Smooth muscle cell (in vitro differentiated cells): ENCODE results near the gene CRB1. TPM values are rescaled to one million over a fixed set of nuclear protein-coding genes. Genes with fewer than 3 reads are reported as not detected.

Experiments
- DNase-seq: peaks from one replicate; lab custom pipeline; 2025; ENCODE audit not compliant: unreplicated experiment; lab: John Stamatoyannopoulos, UW
- H2AFZ ChIP-seq: fragments of 200-600 bp; sonication (generic); 2 replicates; pipeline ENCODE4 v1.6.0; 2016; ENCODE audit warnings: antibody characterized with exemption, low read depth, mild to moderate bottlenecking
- H3F3A ChIP-seq: fragments of 200-600 bp; sonication (generic); 2 replicates; pipeline ENCODE4 v1.6.0; 2017; ENCODE audit warnings: antibody characterized with exemption, low read depth
- H3K27ac ChIP-seq: fragments of 200-600 bp; sonication (generic); 2 replicates; pipeline ENCODE4 v1.5.1; 2016; ENCODE audit warnings: low read depth, mild to moderate bottlenecking
- H3K27me3 ChIP-seq: fragments of 200-600 bp; sonication (generic); 2 replicates; pipeline ENCODE4 v1.6.1; 2016; ENCODE audit warnings: low read depth, mild to moderate bottlenecking
- H3K36me3 ChIP-seq: fragments of 200-600 bp; sonication (generic); 2 replicates; pipeline ENCODE4 v1.5.1; 2016; ENCODE audit warnings: low read depth
- H3K4me1 ChIP-seq: fragments of 200-600 bp; sonication (generic); 2 replicates; pipeline ENCODE4 v1.5.1; 2016; ENCODE audit warnings: low read depth
- H3K4me2 ChIP-seq: fragments of 200-600 bp; sonication (generic); 2 replicates; pipeline ENCODE4 v1.6.0; 2016; ENCODE audit warnings: mild to moderate bottlenecking
- H3K4me3 ChIP-seq: fragments of 200-600 bp; sonication (generic); 2 replicates; pipeline ENCODE4 v1.5.1; 2016; ENCODE audit warnings: mild to moderate bottlenecking
- H3K79me2 ChIP-seq: fragments of 200-600 bp; sonication (generic); 2 replicates; pipeline ENCODE4 v1.6.0; 2016; ENCODE audit warnings: low read depth, mild to moderate bottlenecking
- H3K9ac ChIP-seq: fragments of 200-600 bp; sonication (generic); 2 replicates; pipeline ENCODE4 v1.6.0; 2016; ENCODE audit warnings: low read depth
- H3K9me3 ChIP-seq: fragments of 200-600 bp; sonication (generic); replicated peaks from 2 replicates; pipeline ENCODE4 v1.5.1; 2016; ENCODE audit warnings: low read depth
- H4K20me1 ChIP-seq: fragments of 200-600 bp; sonication (generic); 2 replicates; pipeline ENCODE4 v1.6.0; 2016; ENCODE audit warnings: low read depth
- CTCF ChIP-seq: fragments of 200-600 bp; sonication (generic); IDR thresholded peaks from 2 replicates; pipeline ENCODE4 v1.5.1; 2017; ENCODE audit warnings: borderline replicate concordance, mild to moderate bottlenecking, antibody characterized with exemption; ENCODE audit not compliant: insufficient read depth, poor library complexity, severe bottlenecking
- WGBS: methylation state at CpG from one replicate; pipeline ENCODE4 v1.1.7; 2016; ENCODE audit warnings: low lambda C conversion rate; 5-methylcytosine and 5-hydroxymethylcytosine counted together
- polyA plus RNA-seq: library from polyadenylated mRNA; unstranded; fragments of >200 nt; fragmentation: Nextera tagmentation; extraction: Ambion mirVana; gene quantifications from 2 replicates; pipeline ENCODE4 v1.2.1, GENCODE V29; 2016
- total RNA-seq: library from RNA; depleted of rRNA; stranded (reverse); fragments of >200 nt; gene quantifications from 2 replicates; pipeline ENCODE4 v1.2.3, GENCODE V29; 2014

CRB1 gene
- total and polyA plus RNA-seq, 2 experiments from 2014 or later, result under 0.01 TPM; not detected in 1

- no peak overlapping the region for H3K4me3 ChIP-seq
- no peaks in the 10 kb centered on the region for H3K36me3 ChIP-seq
- H3K9me3 ChIP-seq, result no peaks in the 10 kb centered on the region
- H3F3A ChIP-seq, result no peaks in the 10 kb centered on the region
- no peak overlapping the region for H3K27ac ChIP-seq
- DNase-seq, result no peak
- H3K79me2 ChIP-seq, result no peaks in the 10 kb centered on the region
- H3K4me2 ChIP-seq, result no peak overlapping the region
- H3K4me1 ChIP-seq, result no peaks in the 10 kb centered on the region
- no peaks in the 10 kb centered on the region for H4K20me1 ChIP-seq
- H3K9ac ChIP-seq, result no peak overlapping the region
- TF ChIP-seq CTCF, result no peak
- no peaks in the 10 kb centered on the region for H3K27me3 ChIP-seq
- 95% methylated on average over 1 of the region's 1 CpG for WGBS
- H2AFZ ChIP-seq, result no peak overlapping the region
Measured at GRCh38 chr1:197422993-197423392, 154.9 kb downstream of the CRB1 start.

GRCh38 chr1:197424380-197424779, 156.3 kb downstream of the CRB1 start:
- H3K4me2 ChIP-seq, result no peak overlapping the region
- 88% methylated on average over 6 of the region's 6 CpGs for WGBS
- TF ChIP-seq CTCF, result no peak

GRCh38 chr1:197429372-197429771, 161.3 kb downstream of the CRB1 start:
- Histone ChIP-seq H3K9ac (no peak overlapping the region), H3K36me3 (no peaks in the 10 kb centered on the region), H3F3A (no peaks in the 10 kb centered on the region), H3K27ac (no peak overlapping the region), H4K20me1 (no peaks in the 10 kb centered on the region), H2AFZ (no peak overlapping the region), H3K4me1 (no peaks in the 10 kb centered on the region), H3K27me3 (no peaks in the 10 kb centered on the region), H3K9me3 (no peaks in the 10 kb centered on the region), H3K79me2 (no peaks in the 10 kb centered on the region), H3K4me2 (no peak overlapping the region), H3K4me3 (no peak overlapping the region)
- no peak for TF ChIP-seq CTCF
- no peak for DNase-seq
- 93% methylated on average over 7 of the region's 7 CpGs for WGBS

More at GRCh38 chr1:197424380-197424779, 156.3 kb downstream of the CRB1 start:
- Histone ChIP-seq H3K9me3 (no peaks in the 10 kb centered on the region), H3K27ac (no peak overlapping the region), H2AFZ (no peak overlapping the region), H3K36me3 (no peaks in the 10 kb centered on the region), H3F3A (no peaks in the 10 kb centered on the region), H4K20me1 (no peaks in the 10 kb centered on the region), H3K4me3 (no peak overlapping the region), H3K79me2 (no peaks in the 10 kb centered on the region), H3K4me1 (no peaks in the 10 kb centered on the region), H3K27me3 (no peaks in the 10 kb centered on the region), H3K9ac (no peak overlapping the region)
- DNase-seq, result no peak

GRCh38 chr1:197435224-197435623, 167.2 kb downstream of the CRB1 start:
- H2AFZ ChIP-seq, result no peak overlapping the region
- no peaks in the 10 kb centered on the region for H3F3A ChIP-seq
- no peak overlapping the region for H3K27ac ChIP-seq
- no peaks in the 10 kb centered on the region for H3K9me3 ChIP-seq
- H3K4me1 ChIP-seq, result no peaks in the 10 kb centered on the region
- no peaks in the 10 kb centered on the region for H3K36me3 ChIP-seq
- no peaks in the 10 kb centered on the region for H3K27me3 ChIP-seq
- H3K4me3 ChIP-seq, result no peak overlapping the region
- WGBS, result 87% methylated on average over 1 of the region's 1 CpG
- no peaks in the 10 kb centered on the region for H3K79me2 ChIP-seq
- no peak for DNase-seq
- TF ChIP-seq CTCF, result no peak
- H3K9ac ChIP-seq, result no peak overlapping the region
- no peak overlapping the region for H3K4me2 ChIP-seq
- no peaks in the 10 kb centered on the region for H4K20me1 ChIP-seq
